Endothelial cell (in vitro differentiated cells): ENCODE data around the gene DGLUCY. TPM values are rescaled to one million over a fixed set of nuclear protein-coding genes. Genes with fewer than 3 reads are reported as not detected.

Source experiments
- DNase-seq: peaks from one replicate; pipeline ENCODE4 v3.0.0; 2021; ENCODE audit warnings: low spot score
- H3K27ac Mint-ChIP-seq: one replicate; pipeline ENCODE4 v1.8.0; 2021; ENCODE audit warnings: mixed read lengths, inconsistent platforms; ENCODE audit not compliant: unreplicated experiment
- H3K27me3 Mint-ChIP-seq: one replicate; pipeline ENCODE4 v1.8.0; 2021; ENCODE audit warnings: mild to moderate bottlenecking, moderate library complexity, mixed read lengths, inconsistent platforms; ENCODE audit not compliant: unreplicated experiment
- H3K36me3 Mint-ChIP-seq: one replicate; pipeline ENCODE4 v1.8.0; 2021; ENCODE audit warnings: mild to moderate bottlenecking, low read depth, mixed read lengths, inconsistent platforms; ENCODE audit not compliant: unreplicated experiment
- H3K4me1 Mint-ChIP-seq: one replicate; pipeline ENCODE4 v1.8.0; 2021; ENCODE audit warnings: mild to moderate bottlenecking, mixed read lengths, inconsistent platforms; ENCODE audit not compliant: unreplicated experiment
- H3K4me3 Mint-ChIP-seq: one replicate; pipeline ENCODE4 v1.8.0; 2021; ENCODE audit warnings: mild to moderate bottlenecking, mixed read lengths, inconsistent platforms; ENCODE audit not compliant: unreplicated experiment
- H3K9me3 Mint-ChIP-seq: one replicate; pipeline ENCODE4 v1.8.0; 2021; ENCODE audit warnings: mixed read lengths, inconsistent platforms; ENCODE audit not compliant: unreplicated experiment
- total RNA-seq: library from RNA; stranded (reverse); fragmentation: NEBNext Ultra II Directional; extraction: Animal tissue kit (Norgen Biotek cat#: 25700); gene quantifications from one replicate; pipeline ENCODE4 v1.2.1, GENCODE V29; 2021; ENCODE audit not compliant: unreplicated experiment
- TF ChIP-seq, protein P1 (sequence below): fragments of 200-600 bp; sonication (generic); IDR thresholded peaks from one replicate; pipeline ENCODE4 v1.5.0; 2021; ENCODE audit warnings: antibody characterized with exemption; ENCODE audit not compliant: unreplicated experiment

Gene DGLUCY
- total RNA-seq, 1 donor from 2014 or later, result 65.1 TPM

GRCh38 chr14:91115986-91116770 lies 2.3 kb downstream of the DGLUCY start:
- peaks cover 9% of the 10 kb centered on the region for H3K27me3 Mint-ChIP-seq
- peaks cover 49% of the 10 kb centered on the region for H3K4me1 Mint-ChIP-seq
- H3K4me3 Mint-ChIP-seq, result no peak overlapping the region
- no peak for DNase-seq
- peak overlapping the region; percentile 27 for H3K27ac Mint-ChIP-seq
- TF ChIP-seq, protein P1, sequence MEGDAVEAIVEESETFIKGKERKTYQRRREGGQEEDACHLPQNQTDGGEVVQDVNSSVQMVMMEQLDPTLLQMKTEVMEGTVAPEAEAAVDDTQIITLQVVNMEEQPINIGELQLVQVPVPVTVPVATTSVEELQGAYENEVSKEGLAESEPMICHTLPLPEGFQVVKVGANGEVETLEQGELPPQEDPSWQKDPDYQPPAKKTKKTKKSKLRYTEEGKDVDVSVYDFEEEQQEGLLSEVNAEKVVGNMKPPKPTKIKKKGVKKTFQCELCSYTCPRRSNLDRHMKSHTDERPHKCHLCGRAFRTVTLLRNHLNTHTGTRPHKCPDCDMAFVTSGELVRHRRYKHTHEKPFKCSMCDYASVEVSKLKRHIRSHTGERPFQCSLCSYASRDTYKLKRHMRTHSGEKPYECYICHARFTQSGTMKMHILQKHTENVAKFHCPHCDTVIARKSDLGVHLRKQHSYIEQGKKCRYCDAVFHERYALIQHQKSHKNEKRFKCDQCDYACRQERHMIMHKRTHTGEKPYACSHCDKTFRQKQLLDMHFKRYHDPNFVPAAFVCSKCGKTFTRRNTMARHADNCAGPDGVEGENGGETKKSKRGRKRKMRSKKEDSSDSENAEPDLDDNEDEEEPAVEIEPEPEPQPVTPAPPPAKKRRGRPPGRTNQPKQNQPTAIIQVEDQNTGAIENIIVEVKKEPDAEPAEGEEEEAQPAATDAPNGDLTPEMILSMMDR, result no peak
- H3K9me3 Mint-ChIP-seq, result no peaks in the 10 kb centered on the region
- peaks cover 33% of the 10 kb centered on the region for H3K36me3 Mint-ChIP-seq

GRCh38 chr14:91116913-91117588 lies 3.2 kb downstream of the DGLUCY start:
- Mint-ChIP-seq H3K27ac (no peak overlapping the region), H3K27me3 (peaks cover 11% of the 10 kb centered on the region), H3K36me3 (peaks cover 33% of the 10 kb centered on the region), H3K9me3 (no peaks in the 10 kb centered on the region), H3K4me3 (no peak overlapping the region), H3K4me1 (peaks cover 50% of the 10 kb centered on the region)
- DNase-seq, result no peak
- TF ChIP-seq, protein P1, result no peak

DNA sequence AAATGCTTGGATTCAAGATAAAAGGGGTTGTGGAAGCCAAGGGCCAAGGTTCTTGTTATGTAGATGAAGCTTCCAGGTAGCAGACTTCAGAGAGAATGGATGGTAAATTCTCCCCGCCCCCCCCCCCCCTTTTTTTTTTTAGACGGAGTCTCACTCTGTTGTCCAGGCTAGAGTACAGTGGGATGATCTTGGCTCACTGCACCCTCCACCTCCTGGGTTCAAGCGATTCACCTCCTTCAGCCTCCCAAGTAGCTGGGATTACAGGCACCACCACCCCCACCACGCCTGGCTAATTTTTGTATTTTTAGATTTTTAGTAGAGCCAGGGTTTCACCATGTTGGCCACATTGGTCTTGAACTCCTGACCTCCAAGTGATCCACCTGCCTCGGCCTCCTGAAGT lies 4.1 kb downstream of the DGLUCY start:
- Mint-ChIP-seq H3K4me1 (peaks cover 50% of the 10 kb centered on the region), H3K27ac (no peak overlapping the region), H3K4me3 (no peak overlapping the region), H3K9me3 (no peaks in the 10 kb centered on the region), H3K27me3 (peaks cover 11% of the 10 kb centered on the region), H3K36me3 (peaks cover 33% of the 10 kb centered on the region)
- TF ChIP-seq, protein P1, result no peak
- no peak for DNase-seq

- H3K4me3 Mint-ChIP-seq, result no peak overlapping the region
- peaks cover 33% of the 10 kb centered on the region for H3K36me3 Mint-ChIP-seq
- H3K27me3 Mint-ChIP-seq, result peaks cover 9% of the 10 kb centered on the region
- no peak for DNase-seq
- H3K4me1 Mint-ChIP-seq, result peaks cover 45% of the 10 kb centered on the region
- no peak overlapping the region for H3K27ac Mint-ChIP-seq
- TF ChIP-seq, protein P1, result no peak
- no peaks in the 10 kb centered on the region for H3K9me3 Mint-ChIP-seq
Observed at GRCh38 chr14:91118511-91119068, 4.7 kb downstream of the DGLUCY start.
